HepG2 (cell line): ENCODE data around the gene ELAVL3. TPM values are rescaled to one million over a fixed set of nuclear protein-coding genes. Genes with fewer than 3 reads are reported as not detected.

Experiments used
- ATAC-seq: fragments of 200-7000 bp; cut with Tn5 transposase; 3 replicates; pipeline ENCODE4 v1.9.1; 2020; ENCODE audit warnings: mild to moderate bottlenecking, moderate library complexity
- BruUV-seq: library from RNA; stranded (reverse); fragments of 400-500 nt; replicated peaks from 2 replicates; lab custom pipeline; 2021; lab: Mats Ljungman, UMichigan
- CTCF ChIA-PET: fragments of 300-600 bp; formaldehyde crosslinking; extraction: SDS; loops from one replicate; lab custom pipeline; 2021; ENCODE audit warnings: low total read pairs, inconsistent platforms, low intra/inter-chr PET ratio; lab: Yijun Ruan, JAX
- POLR2A ChIA-PET: fragments of 350-600 bp; sonication (Branson Sonifier 250); formaldehyde crosslinking; loops from one replicate; lab custom pipeline; 2020; ENCODE audit warnings: antibody characterized with exemption, inconsistent platforms; lab: Yijun Ruan, JAX
- DNase-seq: peaks from one replicate; pipeline ENCODE4 v3.0.0-alpha.2; 2015; ENCODE audit warnings: low spot score
- FAIRE-seq: peaks from 3 replicates; lab custom pipeline; 2011; peaks lifted over from hg19 to GRCh38; lab: Jason Lieb, UNC
- H2AFZ ChIP-seq: one replicate; pipeline ENCODE4 v1.6.1; 2011; ENCODE audit warnings: low read length, inconsistent platforms
- H3K27ac ChIP-seq: fragments of 300-600 bp; 3 replicates; pipeline ENCODE4 v1.8.0; 2011; ENCODE audit warnings: mixed run types, mild to moderate bottlenecking, mixed read lengths, low read length, inconsistent platforms; ENCODE audit not compliant: insufficient read depth; ENCODE audit errors: extremely low read length
- H3K27me3 ChIP-seq, 2 experiments: fragments of 200-600 bp in 1 of 2; 2 replicates in 1 of 2; 3 replicates in 1 of 2; pipeline versions ENCODE4 v1.6.0 to v1.8.0; 2011; ENCODE audit warnings: low read length in 2 of 2, mild to moderate bottlenecking in 2 of 2, moderate library complexity in 2 of 2, inconsistent platforms in 1 of 2; ENCODE audit not compliant: insufficient read depth in 2 of 2, control insufficient read depth in 1 of 2
- H3K36me3 ChIP-seq, 2 experiments: fragments of 200-600 bp in 1 of 2; replicated peaks in 1 of 2; 2 replicates in 1 of 2; 3 replicates in 1 of 2; pipeline versions ENCODE4 v1.5.1 to v1.8.0; 2011; ENCODE audit warnings: low read length in 2 of 2, inconsistent platforms in 1 of 2; ENCODE audit not compliant: insufficient read depth in 2 of 2, control insufficient read depth in 1 of 2
- H3K4me1 ChIP-seq: 2 replicates; pipeline ENCODE4 v1.5.1; 2012; ENCODE audit warnings: low read length, inconsistent platforms; ENCODE audit not compliant: insufficient read depth
- H3K4me2 ChIP-seq: 2 replicates; pipeline ENCODE4 v1.6.0; 2011; ENCODE audit warnings: low read depth, low read length, inconsistent platforms
- H3K4me3 ChIP-seq, 3 experiments: fragments of 200-600 bp in 1 of 3; sonication (generic), shearing (Covaris generic) in 1 of 3; replicated peaks in 1 of 3; 2 replicates each; pipeline ENCODE4 v1.5.1; 2011 to 2016; ENCODE audit warnings: low read length in 3 of 3, inconsistent platforms in 2 of 3, low read depth in 2 of 3, mild to moderate bottlenecking in 2 of 3, control low read depth in 1 of 3, mixed read lengths in 1 of 3; ENCODE audit not compliant: insufficient read depth in 1 of 3
- H3K79me2 ChIP-seq: one replicate; pipeline ENCODE4 v1.6.1; 2011; ENCODE audit warnings: low read length, inconsistent platforms; ENCODE audit not compliant: insufficient read depth
- H3K9ac ChIP-seq: 2 replicates; pipeline ENCODE4 v1.6.0; 2011; ENCODE audit warnings: mild to moderate bottlenecking, low read depth, low read length, inconsistent platforms; ENCODE audit not compliant: insufficient read depth
- H3K9me3 ChIP-seq: 2 replicates; pipeline ENCODE4 v1.5.1; 2012; ENCODE audit warnings: mild to moderate bottlenecking, low read length
- H4K20me1 ChIP-seq: 2 replicates; pipeline ENCODE4 v1.6.0; 2011; ENCODE audit warnings: inconsistent platforms, mild to moderate bottlenecking, low read length, moderate library complexity; ENCODE audit not compliant: insufficient read depth
- MAZ ChIP-seq, 2 experiments: sonication (generic) in 1 of 2; formaldehyde crosslinking in 1 of 2; IDR thresholded peaks; 2 replicates each; pipeline versions ENCODE4 v1.5.0 to v1.6.1; 2012 to 2020; ENCODE audit warnings: low read depth in 2 of 2, mild to moderate bottlenecking in 2 of 2, borderline replicate concordance in 1 of 2, improper control_type of control experiment in 1 of 2, low read length in 1 of 2, missing genetic modification reagents in 1 of 2, moderate library complexity in 1 of 2
- PRDM15 ChIP-seq: sonication (generic); formaldehyde crosslinking; IDR thresholded peaks from 2 replicates; pipeline ENCODE4 v1.4.0; 2020; ENCODE audit warnings: missing genetic modification reagents
- SMC3 ChIP-seq: IDR thresholded peaks from 2 replicates; pipeline ENCODE4 v1.6.1; 2011; ENCODE audit warnings: low read length, improper control_type of control experiment
- SNAPC5 ChIP-seq: sonication (generic); formaldehyde crosslinking; IDR thresholded peaks from 2 replicates; pipeline ENCODE4 v1.8.1; 2023; ENCODE audit warnings: mild to moderate bottlenecking, missing genetic modification reagents, borderline replicate concordance
- TGIF2 ChIP-seq: IDR thresholded peaks from 2 replicates; pipeline ENCODE4 v1.6.1; 2016; ENCODE audit warnings: control low read depth, missing compliant biosample characterization
- ZNF329 ChIP-seq: sonication (generic); formaldehyde crosslinking; IDR thresholded peaks from 2 replicates; pipeline ENCODE4 v1.9.0; 2021; ENCODE audit warnings: low read depth, mild to moderate bottlenecking, missing genetic modification reagents
- ZNF460 ChIP-seq: sonication (generic); formaldehyde crosslinking; IDR thresholded peaks from 2 replicates; pipeline ENCODE4 v1.5.1; 2020; ENCODE audit warnings: missing genetic modification reagents, mild to moderate bottlenecking, borderline replicate concordance
- WGBS: methylation state at CpG from one replicate; pipeline ENCODE4 v1.1.6; 2017; ENCODE audit warnings: low lambda C conversion rate; 5-methylcytosine and 5-hydroxymethylcytosine counted together
- in situ Hi-C: cut with HindIII; loops from 2 replicates; pipeline ENCODE4 v1.10.0; 2017; ENCODE audit warnings: low pct_unique_long_range_greater_than_20kb; ENCODE audit not compliant: extremely low pct_ligation_motif_present
- intact Hi-C: fragments of 100-400 bp; cut with micrococcal nuclease; formaldehyde crosslinking; loops from one replicate; pipeline ENCODE4 v1.10.0; 2022; ENCODE audit not compliant: unreplicated experiment
- polyA plus RNA-seq, 8 experiments: library from polyadenylated mRNA; depleted of rRNA in 3 of 8; stranded (reverse) in 7 of 8; unstranded in 1 of 8; fragments of >200 nt; fragmentation: Illumina TruSeq in 4 of 8; extraction: Trizol in 4 of 8; gene quantifications; 2 replicates each; pipeline versions ENCODE4 v1.2.1 to v1.2.3, GENCODE V29; 2011 to 2016; ENCODE audit warnings: low read depth in 4 of 8, missing spikeins in 1 of 8, mixed read lengths in 1 of 8; ENCODE audit not compliant: insufficient read depth in 1 of 8
- total RNA-seq, 5 experiments: library from RNA; depleted of rRNA; stranded (reverse); fragments of >200 nt; fragmentation: Illumina TruSeq; extraction: Trizol; gene quantifications; 2 replicates each; pipeline ENCODE4 v1.2.3, GENCODE V29; 2016; ENCODE audit warnings: low read depth in 1 of 5

The ELAVL3 gene
- total and polyA plus RNA-seq, 2 of the 13 experiments (the other 11 are each of a cell fraction or from before 2014, with no cell fraction given) = 0.03 TPM; not detected in 1

GRCh38 chr19:11519138-11519537 is 38.3 kb upstream of the ELAVL3 start:
- Histone ChIP-seq H4K20me1 (no peaks in the 10 kb centered on the region), H3K27me3 (no peaks in the 10 kb centered on the region; a peak in 1 of 5 replicates), H3K9ac (no peak overlapping the region), H3K36me3 (peaks cover 0 to 19% of the 10 kb centered on the region in 2 experiments; a peak in 4 of 5 replicates), H3K9me3 (no peaks in the 10 kb centered on the region), H3K4me1 (no peaks in the 10 kb centered on the region), H2AFZ (no peak overlapping the region), H3K79me2 (no peaks in the 10 kb centered on the region), H3K4me2 (no peak overlapping the region), H3K4me3 (no peak overlapping the region), H3K27ac (no peak overlapping the region)
- CTCF ChIA-PET = no interaction called here
- TF ChIP-seq ZNF460 (CRISPR knock-in tag) (no peak), PRDM15 (CRISPR knock-in tag) (no peak), SMC3 (no peak), ZNF329 (CRISPR knock-in tag) (no peak), MAZ (IDR thresholded peaks at IDR 0.05; ENCODE audit: borderline replicate concordance, low read depth, low read length) (no peak), MAZ (CRISPR knock-in tag; IDR thresholded peaks at IDR 0.05; ENCODE audit: low read depth) (no peak), TGIF2 (CRISPR knock-in tag) (no peak), SNAPC5 (no peak)
- in situ Hi-C loops (no loop called here), intact Hi-C loops (no loop called here)
- no peak for FAIRE-seq
- POLR2A ChIA-PET = no interaction called here
- no TSS peak for BruUV-seq
- ATAC-seq = no peak
- WGBS = 95% methylated on average over 4 of the region's 9 CpGs
- DNase-seq = no peak
